ENCODE data around the gene ANGPTL1. TPM values are rescaled to one million over a fixed set of nuclear protein-coding genes. Genes with fewer than 3 reads are reported as not detected.

The ANGPTL1 gene
- 0.32 and 1.1 TPM in 2 replicates for total RNA-seq

GRCh38 chr1:178870944-178871343, at the start of gene ANGPTL1:
ANGPTL1 (minus strand) TSS chr1:178871077; CDS start chr1:178865776, 5,301 bp downstream.

Other genes with a start within 250 kb of the ANGPTL1 start
- gene RALGPS2, start 145.8 kb downstream of the ANGPTL1 start, total RNA-seq, result 78.8 and 101 TPM in 2 replicates
- gene FAM20B, start 154.8 kb upstream of the ANGPTL1 start, total RNA-seq, result 33.6 and 36.7 TPM in 2 replicates
- 27.6 and 31.6 TPM in 2 replicates for gene TOR3A, start 211.0 kb upstream of the ANGPTL1 start, total RNA-seq